Body of pancreas (tissue), 4 donors: ENCODE results near the gene CELSR1.

Experiments
- CTCF ChIP-seq, 7 experiments: fragments of 450-650 bp in 4 of 7; fragments of 200-600 bp in 3 of 7; sonication (generic) in 3 of 7; IDR thresholded peaks; one replicate each; pipeline ENCODE4 v1.5.1; 2016 to 2019; ENCODE audit warnings: antibody characterized with exemption in 7 of 7
- POLR2A ChIP-seq, 3 donors: fragments of 450-650 bp; IDR thresholded peaks; one replicate each; pipeline ENCODE4 v1.6.1; 2016; ENCODE audit warnings: antibody characterized with exemption in 3 of 3, mild to moderate bottlenecking in 2 of 3

GRCh38 chr22:46429325-46429853 lies 108.0 kb downstream of the CELSR1 start:
- TF ChIP-seq CTCF (IDR thresholded peaks at IDR 0.05), result no peak
- TF ChIP-seq POLR2A (IDR thresholded peaks at IDR 0.05), result no peak
